Neural cell (in vitro differentiated cells): Measurements from ENCODE around the gene PAPPA2.

Experiments used
- EZH2 ChIP-seq: fragments of 200-600, 300-800 bp; shearing (Covaris generic), sonication (generic); IDR thresholded peaks from 2 replicates; pipeline ENCODE4 v1.6.1; 2014; ENCODE audit warnings: antibody characterized with exemption, low read length, borderline replicate concordance, mild to moderate bottlenecking; ENCODE audit not compliant: insufficient read depth, poor library complexity, severe bottlenecking
- MXI1 ChIP-seq: fragments of 450-650 bp; conservative IDR thresholded peaks from 2 replicates; pipeline ENCODE4 v1.6.1; 2014; ENCODE audit warnings: antibody characterized with exemption, mild to moderate bottlenecking; ENCODE audit not compliant: poor library complexity, severe bottlenecking
- SMC3 ChIP-seq: fragments of 450-650 bp; conservative IDR thresholded peaks from 2 replicates; pipeline ENCODE4 v1.6.1; 2014; ENCODE audit warnings: antibody characterized with exemption, mild to moderate bottlenecking, moderate library complexity; ENCODE audit not compliant: poor library complexity
- TF ChIP-seq, protein P1 (sequence below): fragments of 450-650 bp; IDR thresholded peaks from 2 replicates; pipeline ENCODE4 v1.5.1; 2014; ENCODE audit warnings: antibody characterized with exemption, mild to moderate bottlenecking, moderate library complexity; ENCODE audit not compliant: poor library complexity, severe bottlenecking

GRCh38 chr1:176853503-176853902 is 390.5 kb downstream of the PAPPA2 start:
- TF ChIP-seq, protein P1, sequence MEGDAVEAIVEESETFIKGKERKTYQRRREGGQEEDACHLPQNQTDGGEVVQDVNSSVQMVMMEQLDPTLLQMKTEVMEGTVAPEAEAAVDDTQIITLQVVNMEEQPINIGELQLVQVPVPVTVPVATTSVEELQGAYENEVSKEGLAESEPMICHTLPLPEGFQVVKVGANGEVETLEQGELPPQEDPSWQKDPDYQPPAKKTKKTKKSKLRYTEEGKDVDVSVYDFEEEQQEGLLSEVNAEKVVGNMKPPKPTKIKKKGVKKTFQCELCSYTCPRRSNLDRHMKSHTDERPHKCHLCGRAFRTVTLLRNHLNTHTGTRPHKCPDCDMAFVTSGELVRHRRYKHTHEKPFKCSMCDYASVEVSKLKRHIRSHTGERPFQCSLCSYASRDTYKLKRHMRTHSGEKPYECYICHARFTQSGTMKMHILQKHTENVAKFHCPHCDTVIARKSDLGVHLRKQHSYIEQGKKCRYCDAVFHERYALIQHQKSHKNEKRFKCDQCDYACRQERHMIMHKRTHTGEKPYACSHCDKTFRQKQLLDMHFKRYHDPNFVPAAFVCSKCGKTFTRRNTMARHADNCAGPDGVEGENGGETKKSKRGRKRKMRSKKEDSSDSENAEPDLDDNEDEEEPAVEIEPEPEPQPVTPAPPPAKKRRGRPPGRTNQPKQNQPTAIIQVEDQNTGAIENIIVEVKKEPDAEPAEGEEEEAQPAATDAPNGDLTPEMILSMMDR: no peak
- TF ChIP-seq SMC3 (no peak), EZH2 (no peak), MXI1 (no peak)
